ENCODE results near the gene CDC20.
A peak's percentile ranks its signal among the peaks of the same experiment; 100 is the strongest.

The CDC20 gene
- total RNA-seq, result 0.17 to 1.4 (median 1.1) reads per million in 3 donors

GRCh38 chr1:43358746-43359693 lies at the start of gene CDC20:
Gene CDC20 (plus strand): TSS chr1:43358981. CDS start chr1:43359216, 235 bp downstream.
- Histone ChIP-seq H3K27me3 (replicated peaks; ENCODE audit: control insufficient read depth, insufficient read depth, low read length, poor library complexity, severe bottlenecking) (no peaks in the 10 kb centered on the region), H3K4me3 (ENCODE audit: insufficient read depth, low read depth, low read length, poor library complexity, severe bottlenecking) (peak within 1 kb of the TSS; percentile 63), H3K27ac (ENCODE audit: insufficient read depth, low read length, poor library complexity, severe bottlenecking) (peak within 1 kb of the TSS; percentile 64), H3K36me3 (ENCODE audit: control insufficient read depth, insufficient read depth, low read length) (peaks cover 15% of the 10 kb centered on the region), H3K9me3 (ENCODE audit: control insufficient read depth, low read length) (no peaks in the 10 kb centered on the region), H3K4me1 (ENCODE audit: control insufficient read depth, insufficient read depth, low read length, poor library complexity, severe bottlenecking) (peaks cover 11% of the 10 kb centered on the region)
- DNase-seq, result peak; percentile 89 to 96 (median 96)

GRCh38 chr1:43309405-43310025 lies 49.3 kb upstream of the CDC20 start:
- no peaks in the 10 kb centered on the region for H3K9me3 ChIP-seq (ENCODE audit: control insufficient read depth, low read length)
- DNase-seq, result no peak
- no peak overlapping the region for H3K27ac ChIP-seq (ENCODE audit: insufficient read depth, low read length, poor library complexity, severe bottlenecking)
- H3K27me3 ChIP-seq (replicated peaks; ENCODE audit: control insufficient read depth, insufficient read depth, low read length, poor library complexity, severe bottlenecking), result no peaks in the 10 kb centered on the region
- no peak overlapping the region for H3K4me3 ChIP-seq (ENCODE audit: insufficient read depth, low read depth, low read length, poor library complexity, severe bottlenecking)
- H3K36me3 ChIP-seq (ENCODE audit: control insufficient read depth, insufficient read depth, low read length), result no peaks in the 10 kb centered on the region
- no peaks in the 10 kb centered on the region for H3K4me1 ChIP-seq (ENCODE audit: control insufficient read depth, insufficient read depth, low read length, poor library complexity, severe bottlenecking)

DNA sequence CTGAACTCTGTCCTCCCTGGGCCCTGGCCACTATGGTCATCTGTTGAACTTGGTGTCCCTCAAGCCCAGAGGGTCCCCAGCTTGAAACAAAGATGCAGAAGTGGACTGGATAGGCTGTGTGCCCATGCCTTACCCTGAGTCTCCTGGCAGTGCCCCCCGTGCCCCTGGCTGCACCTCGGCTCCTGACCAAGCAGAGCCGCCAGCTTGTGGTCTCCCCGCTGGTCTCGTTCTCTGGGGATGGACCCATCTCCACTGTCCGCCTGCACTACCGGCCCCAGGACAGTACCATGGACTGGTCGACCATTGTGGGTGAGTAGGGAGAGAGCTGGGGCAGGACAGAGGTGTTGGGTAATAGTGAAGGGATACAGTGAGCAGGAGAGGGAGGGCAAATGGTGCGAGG lies 47.3 kb upstream of the CDC20 start:
- DNase-seq, result no peak
- Histone ChIP-seq H3K4me1 (ENCODE audit: control insufficient read depth, insufficient read depth, low read length, poor library complexity, severe bottlenecking) (no peaks in the 10 kb centered on the region), H3K27me3 (replicated peaks; ENCODE audit: control insufficient read depth, insufficient read depth, low read length, poor library complexity, severe bottlenecking) (no peaks in the 10 kb centered on the region), H3K4me3 (ENCODE audit: insufficient read depth, low read depth, low read length, poor library complexity, severe bottlenecking) (no peak overlapping the region), H3K27ac (ENCODE audit: insufficient read depth, low read length, poor library complexity, severe bottlenecking) (no peak overlapping the region), H3K9me3 (ENCODE audit: control insufficient read depth, low read length) (no peaks in the 10 kb centered on the region), H3K36me3 (ENCODE audit: control insufficient read depth, insufficient read depth, low read length) (no peaks in the 10 kb centered on the region)

DNA sequence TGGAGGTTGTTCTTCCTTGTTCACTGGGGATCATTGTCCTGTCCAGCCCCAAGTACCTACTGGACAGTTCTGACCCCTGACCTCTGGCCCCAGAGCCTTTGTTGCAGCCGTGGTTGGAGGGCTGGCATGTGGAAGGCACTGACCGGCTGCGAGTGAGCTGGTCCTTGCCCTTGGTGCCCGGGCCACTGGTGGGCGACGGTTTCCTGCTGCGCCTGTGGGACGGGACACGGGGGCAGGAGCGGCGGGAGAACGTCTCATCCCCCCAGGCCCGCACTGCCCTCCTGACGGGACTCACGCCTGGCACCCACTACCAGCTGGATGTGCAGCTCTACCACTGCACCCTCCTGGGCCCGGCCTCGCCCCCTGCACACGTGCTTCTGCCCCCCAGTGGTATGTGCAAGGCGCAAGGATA lies 46.6 kb upstream of the CDC20 start:
- no peaks in the 10 kb centered on the region for H3K9me3 ChIP-seq (ENCODE audit: control insufficient read depth, low read length)
- no peaks in the 10 kb centered on the region for H3K36me3 ChIP-seq (ENCODE audit: control insufficient read depth, insufficient read depth, low read length)
- H3K27ac ChIP-seq (ENCODE audit: insufficient read depth, low read length, poor library complexity, severe bottlenecking), result no peak overlapping the region
- H3K4me1 ChIP-seq (ENCODE audit: control insufficient read depth, insufficient read depth, low read length, poor library complexity, severe bottlenecking), result no peaks in the 10 kb centered on the region
- no peaks in the 10 kb centered on the region for H3K27me3 ChIP-seq (replicated peaks; ENCODE audit: control insufficient read depth, insufficient read depth, low read length, poor library complexity, severe bottlenecking)
- DNase-seq, result no peak
- no peak overlapping the region for H3K4me3 ChIP-seq (ENCODE audit: insufficient read depth, low read depth, low read length, poor library complexity, severe bottlenecking)

GRCh38 chr1:43312663-43313515 lies 45.9 kb upstream of the CDC20 start:
- Histone ChIP-seq H3K4me1 (ENCODE audit: control insufficient read depth, insufficient read depth, low read length, poor library complexity, severe bottlenecking) (no peaks in the 10 kb centered on the region), H3K27me3 (replicated peaks; ENCODE audit: control insufficient read depth, insufficient read depth, low read length, poor library complexity, severe bottlenecking) (no peaks in the 10 kb centered on the region), H3K27ac (ENCODE audit: insufficient read depth, low read length, poor library complexity, severe bottlenecking) (no peak overlapping the region), H3K36me3 (ENCODE audit: control insufficient read depth, insufficient read depth, low read length) (no peaks in the 10 kb centered on the region), H3K4me3 (ENCODE audit: insufficient read depth, low read depth, low read length, poor library complexity, severe bottlenecking) (no peak overlapping the region), H3K9me3 (ENCODE audit: control insufficient read depth, low read length) (no peaks in the 10 kb centered on the region)
- no peak for DNase-seq

DNA sequence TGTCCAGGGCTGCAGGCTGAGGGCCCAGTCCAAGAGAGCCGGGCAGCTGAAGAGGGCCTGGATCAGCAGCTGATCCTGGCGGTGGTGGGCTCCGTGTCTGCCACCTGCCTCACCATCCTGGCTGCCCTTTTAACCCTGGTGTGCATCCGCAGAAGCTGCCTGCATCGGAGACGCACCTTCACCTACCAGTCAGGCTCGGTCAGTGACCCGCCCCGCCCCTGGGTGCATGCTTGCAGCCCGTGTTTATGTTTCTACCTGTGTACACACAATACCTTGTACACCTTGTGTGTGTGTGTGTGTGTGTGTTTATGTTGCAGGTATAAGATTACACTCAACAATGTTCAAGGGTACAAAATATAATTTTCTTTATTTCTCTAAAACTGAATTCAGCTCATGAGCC lies 45.0 kb upstream of the CDC20 start:
- no peak overlapping the region for H3K4me3 ChIP-seq (ENCODE audit: insufficient read depth, low read depth, low read length, poor library complexity, severe bottlenecking)
- H3K27ac ChIP-seq (ENCODE audit: insufficient read depth, low read length, poor library complexity, severe bottlenecking), result no peak overlapping the region
- H3K9me3 ChIP-seq (ENCODE audit: control insufficient read depth, low read length), result no peaks in the 10 kb centered on the region
- no peaks in the 10 kb centered on the region for H3K4me1 ChIP-seq (ENCODE audit: control insufficient read depth, insufficient read depth, low read length, poor library complexity, severe bottlenecking)
- no peaks in the 10 kb centered on the region for H3K36me3 ChIP-seq (ENCODE audit: control insufficient read depth, insufficient read depth, low read length)
- no peaks in the 10 kb centered on the region for H3K27me3 ChIP-seq (replicated peaks; ENCODE audit: control insufficient read depth, insufficient read depth, low read length, poor library complexity, severe bottlenecking)
- DNase-seq, result no peak

- Histone ChIP-seq H3K4me3 (ENCODE audit: insufficient read depth, low read depth, low read length, poor library complexity, severe bottlenecking) (no peak overlapping the region), H3K36me3 (ENCODE audit: control insufficient read depth, insufficient read depth, low read length) (no peaks in the 10 kb centered on the region), H3K9me3 (ENCODE audit: control insufficient read depth, low read length) (no peaks in the 10 kb centered on the region), H3K27ac (ENCODE audit: insufficient read depth, low read length, poor library complexity, severe bottlenecking) (no peak overlapping the region), H3K27me3 (replicated peaks; ENCODE audit: control insufficient read depth, insufficient read depth, low read length, poor library complexity, severe bottlenecking) (no peaks in the 10 kb centered on the region), H3K4me1 (ENCODE audit: control insufficient read depth, insufficient read depth, low read length, poor library complexity, severe bottlenecking) (no peaks in the 10 kb centered on the region)
- no peak for DNase-seq
Observed at GRCh38 chr1:43314233-43314632, 44.5 kb upstream of the CDC20 start.

DNA sequence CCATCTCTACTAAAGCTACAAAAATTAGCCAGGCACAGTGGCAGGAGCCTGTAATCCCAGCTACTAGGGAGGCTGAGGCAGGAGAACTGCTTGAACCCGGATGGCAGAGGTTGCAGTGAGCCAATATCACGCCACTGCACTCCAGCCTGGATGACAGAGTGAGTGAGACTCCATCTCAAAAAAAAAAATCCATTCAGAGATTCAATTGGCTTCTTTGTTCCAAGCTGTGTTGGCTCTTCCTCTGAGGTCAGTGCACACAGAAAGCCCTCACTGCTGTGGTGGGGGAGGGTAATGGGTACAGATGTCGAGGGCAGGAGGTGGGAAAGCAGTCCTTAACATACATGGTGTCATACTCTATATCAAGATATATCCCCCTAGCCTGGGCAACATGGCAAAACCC lies 43.3 kb upstream of the CDC20 start:
- Histone ChIP-seq H3K4me1 (ENCODE audit: control insufficient read depth, insufficient read depth, low read length, poor library complexity, severe bottlenecking) (no peaks in the 10 kb centered on the region), H3K27me3 (replicated peaks; ENCODE audit: control insufficient read depth, insufficient read depth, low read length, poor library complexity, severe bottlenecking) (no peaks in the 10 kb centered on the region), H3K4me3 (ENCODE audit: insufficient read depth, low read depth, low read length, poor library complexity, severe bottlenecking) (no peak overlapping the region), H3K36me3 (ENCODE audit: control insufficient read depth, insufficient read depth, low read length) (no peaks in the 10 kb centered on the region), H3K27ac (ENCODE audit: insufficient read depth, low read length, poor library complexity, severe bottlenecking) (no peak overlapping the region), H3K9me3 (ENCODE audit: control insufficient read depth, low read length) (no peaks in the 10 kb centered on the region)
- no peak for DNase-seq

- DNase-seq, result no peak
- no peak overlapping the region for H3K4me3 ChIP-seq (ENCODE audit: insufficient read depth, low read depth, low read length, poor library complexity, severe bottlenecking)
- no peak overlapping the region for H3K27ac ChIP-seq (ENCODE audit: insufficient read depth, low read length, poor library complexity, severe bottlenecking)
- no peaks in the 10 kb centered on the region for H3K36me3 ChIP-seq (ENCODE audit: control insufficient read depth, insufficient read depth, low read length)
- H3K9me3 ChIP-seq (ENCODE audit: control insufficient read depth, low read length), result no peaks in the 10 kb centered on the region
- H3K27me3 ChIP-seq (replicated peaks; ENCODE audit: control insufficient read depth, insufficient read depth, low read length, poor library complexity, severe bottlenecking), result no peaks in the 10 kb centered on the region
- H3K4me1 ChIP-seq (ENCODE audit: control insufficient read depth, insufficient read depth, low read length, poor library complexity, severe bottlenecking), result no peaks in the 10 kb centered on the region
Observed at GRCh38 chr1:43315963-43316737, 42.6 kb upstream of the CDC20 start.

All from effector memory CD4-positive, alpha-beta T cell (primary cell).